ENCODE measurements around the gene F12.

The F12 gene

GRCh38 chr5:177362610-177363507 lies 46.5 kb downstream of the F12 start:
- TF ChIP-seq GATA2 (IDR thresholded peaks at IDR 0.05; ENCODE audit: low read depth, low read length) (no peak), GATA3 (IDR thresholded peaks at IDR 0.05; ENCODE audit: low read depth, low read length) (no peak)

GRCh38 chr5:177362292-177362609 lies 47.1 kb downstream of the F12 start:
- no peak for TF ChIP-seq GATA2 (IDR thresholded peaks at IDR 0.05; ENCODE audit: low read depth, low read length)
- no peak for TF ChIP-seq GATA3 (IDR thresholded peaks at IDR 0.05; ENCODE audit: low read depth, low read length)

DNA sequence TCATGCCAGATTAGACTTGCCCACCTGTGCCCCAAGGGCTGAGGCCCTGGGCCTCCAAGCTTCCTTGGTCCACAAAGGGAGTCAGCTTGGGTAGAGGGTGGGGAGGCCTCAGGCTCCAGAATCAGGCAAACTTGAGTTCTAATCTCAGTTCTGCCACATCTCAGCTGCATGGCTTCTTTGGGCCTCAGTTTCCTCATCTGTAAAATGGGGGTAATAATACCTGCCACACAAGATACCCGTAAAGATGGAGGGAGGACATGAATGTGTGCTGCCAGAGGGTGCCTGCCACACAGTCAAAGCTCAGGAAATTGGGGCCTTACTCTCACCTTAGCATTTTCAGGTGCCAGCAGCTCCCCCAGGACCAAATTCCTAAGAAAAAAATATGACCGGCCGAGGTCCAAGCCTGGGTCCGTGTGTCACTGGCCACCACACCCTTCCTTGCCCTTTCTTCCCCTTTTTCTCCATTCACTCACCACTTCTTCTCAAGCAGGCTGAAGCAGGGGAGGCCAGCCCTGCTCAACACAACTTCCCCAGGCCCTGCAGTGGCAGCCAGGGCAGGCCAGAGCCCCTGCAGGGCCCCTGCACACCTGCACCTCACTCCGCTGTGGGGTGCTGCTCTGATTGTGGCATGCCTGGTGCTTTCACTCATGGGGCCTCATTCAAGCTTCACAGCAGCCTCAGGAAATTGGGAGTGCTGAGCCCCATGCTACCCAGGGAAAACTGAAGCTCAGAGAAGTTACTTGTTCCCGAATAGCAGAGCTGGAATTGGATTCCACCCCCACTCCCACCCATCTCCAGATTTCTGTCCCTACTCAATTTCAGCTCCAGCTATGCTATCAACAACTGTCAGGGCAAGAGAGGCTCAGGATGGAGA lies 47.7 kb downstream of the F12 start:
- no peak for TF ChIP-seq GATA2 (IDR thresholded peaks at IDR 0.05; ENCODE audit: low read depth, low read length)
- TF ChIP-seq GATA3 (IDR thresholded peaks at IDR 0.05; ENCODE audit: low read depth, low read length): no peak

DNA sequence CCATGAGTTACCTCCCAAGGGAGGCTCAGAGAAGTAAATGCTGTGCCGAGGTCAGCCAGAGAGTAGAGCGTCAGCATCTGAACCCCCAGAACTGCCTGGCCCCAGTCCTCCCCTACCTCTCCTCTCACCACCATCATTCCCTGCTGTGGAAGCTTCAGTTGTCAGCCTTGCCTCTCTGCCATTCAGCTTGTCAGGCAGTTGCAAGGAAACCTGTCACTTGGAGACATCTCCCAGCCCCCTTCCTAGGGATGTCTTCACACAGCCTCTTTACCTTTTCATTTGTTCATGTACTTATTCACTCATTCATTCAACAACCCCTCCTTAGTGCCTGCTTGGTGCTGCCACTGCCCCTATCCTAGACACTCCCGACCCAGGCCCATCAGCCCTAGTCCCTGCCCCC lies 49.5 kb downstream of the F12 start:
- TF ChIP-seq GATA2 (IDR thresholded peaks at IDR 0.05; ENCODE audit: low read depth, low read length): no peak
- TF ChIP-seq GATA3 (IDR thresholded peaks at IDR 0.05; ENCODE audit: low read depth, low read length): no peak

DNA sequence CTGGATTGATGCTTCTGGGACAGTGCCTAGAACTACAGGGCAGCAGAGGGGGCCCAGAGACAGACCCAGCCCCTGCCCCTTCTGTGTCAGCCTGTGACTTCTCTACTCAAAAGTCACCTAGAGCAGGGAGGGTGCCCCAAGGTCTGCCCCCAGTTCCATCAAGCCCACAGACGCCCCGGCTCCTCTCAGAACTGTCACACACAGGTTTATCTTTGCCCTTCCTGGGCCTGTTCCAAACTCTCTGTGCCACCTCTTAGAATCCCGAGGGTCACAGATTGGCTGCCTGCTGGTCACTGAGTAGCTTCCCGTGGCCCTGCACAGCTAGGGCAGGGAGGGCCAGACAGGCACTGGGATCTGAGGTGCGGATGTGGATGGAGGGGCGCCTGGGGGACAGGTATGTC lies 49.9 kb downstream of the F12 start:
- TF ChIP-seq GATA2 (IDR thresholded peaks at IDR 0.05; ENCODE audit: low read depth, low read length) (no peak), GATA3 (IDR thresholded peaks at IDR 0.05; ENCODE audit: low read depth, low read length) (no peak)

GRCh38 chr5:177358370-177358819 lies 51.0 kb downstream of the F12 start:
- no peak for TF ChIP-seq GATA3 (IDR thresholded peaks at IDR 0.05; ENCODE audit: low read depth, low read length)
- TF ChIP-seq GATA2 (IDR thresholded peaks at IDR 0.05; ENCODE audit: low read depth, low read length): no peak

GRCh38 chr5:177357459-177358351 lies 51.7 kb downstream of the F12 start, which contains the start of gene RGS14:
Gene RGS14 (plus strand): TSS chr5:177357924. CDS start chr5:177358025, 101 bp downstream.
- no peak for TF ChIP-seq GATA3 (IDR thresholded peaks at IDR 0.05; ENCODE audit: low read depth, low read length)
- no peak for TF ChIP-seq GATA2 (IDR thresholded peaks at IDR 0.05; ENCODE audit: low read depth, low read length)

- TF ChIP-seq GATA3 (IDR thresholded peaks at IDR 0.05; ENCODE audit: low read depth, low read length) (no peak), GATA2 (IDR thresholded peaks at IDR 0.05; ENCODE audit: low read depth, low read length) (no peak)
Observed at GRCh38 chr5:177357146-177357458, 52.3 kb downstream of the F12 start.

DNA sequence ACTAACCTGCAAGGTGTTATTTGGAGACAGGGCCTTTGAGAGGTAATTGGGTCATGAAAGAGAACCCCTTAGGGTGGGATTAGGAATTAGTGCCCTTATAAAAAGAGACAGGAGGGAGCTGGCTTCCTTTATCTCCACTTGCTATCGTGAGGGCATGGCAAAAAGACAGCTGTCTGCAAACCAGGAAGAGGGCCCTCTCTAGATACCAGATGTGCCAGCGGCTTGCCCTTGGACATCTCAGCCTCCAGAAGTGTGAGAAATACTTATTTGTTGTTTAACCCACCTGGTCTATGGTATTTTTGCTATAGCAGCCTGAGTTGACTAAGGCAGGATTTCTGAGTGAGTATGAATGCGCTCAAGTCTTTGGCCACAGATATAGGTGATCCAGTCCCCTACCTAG lies 52.6 kb downstream of the F12 start:
- TF ChIP-seq GATA3 (IDR thresholded peaks at IDR 0.05; ENCODE audit: low read depth, low read length) (no peak), GATA2 (IDR thresholded peaks at IDR 0.05; ENCODE audit: low read depth, low read length) (no peak)

GRCh38 chr5:177355868-177356168 lies 53.5 kb downstream of the F12 start:
- TF ChIP-seq GATA2 (IDR thresholded peaks at IDR 0.05; ENCODE audit: low read depth, low read length) (no peak), GATA3 (IDR thresholded peaks at IDR 0.05; ENCODE audit: low read depth, low read length) (no peak)

DNA sequence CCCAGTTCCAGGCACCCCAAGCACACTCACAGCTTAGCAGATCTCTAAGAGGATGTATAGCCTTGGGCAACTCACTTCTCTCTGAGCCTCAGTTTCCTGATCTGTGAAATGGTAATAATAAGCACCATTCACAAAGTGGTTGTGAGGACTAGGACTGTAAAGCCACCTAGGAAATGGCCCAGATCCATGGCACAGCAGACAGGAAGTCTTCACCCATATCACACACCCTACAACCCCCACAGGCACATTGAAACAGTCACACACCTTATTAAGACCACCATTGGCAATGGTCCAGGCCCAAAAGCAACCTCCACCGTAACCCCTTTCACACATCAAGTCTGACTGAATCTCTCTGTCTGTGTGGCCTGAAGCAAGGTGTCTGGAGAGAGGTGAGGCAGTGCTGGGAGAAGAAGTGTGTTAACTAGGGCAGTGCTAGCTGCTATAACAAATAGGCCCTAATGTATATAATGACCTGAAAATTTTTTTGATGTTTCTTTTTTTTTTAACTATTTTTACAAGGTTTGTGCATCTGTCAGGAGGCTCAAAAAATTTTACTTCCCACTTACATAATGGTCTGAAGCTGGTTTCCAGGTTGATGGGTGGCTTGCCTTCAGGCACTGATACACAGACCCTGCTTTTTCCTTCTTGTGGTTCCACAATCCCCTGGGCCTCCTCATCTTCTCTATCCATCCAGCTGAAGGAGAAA lies 54.0 kb downstream of the F12 start:
- TF ChIP-seq GATA2 (IDR thresholded peaks at IDR 0.05; ENCODE audit: low read depth, low read length) (no peak), GATA3 (IDR thresholded peaks at IDR 0.05; ENCODE audit: low read depth, low read length) (no peak)

GRCh38 chr5:177354711-177355110 lies 54.7 kb downstream of the F12 start:
- TF ChIP-seq GATA2 (IDR thresholded peaks at IDR 0.05; ENCODE audit: low read depth, low read length) (no peak), GATA3 (IDR thresholded peaks at IDR 0.05; ENCODE audit: low read depth, low read length) (no peak)

DNA sequence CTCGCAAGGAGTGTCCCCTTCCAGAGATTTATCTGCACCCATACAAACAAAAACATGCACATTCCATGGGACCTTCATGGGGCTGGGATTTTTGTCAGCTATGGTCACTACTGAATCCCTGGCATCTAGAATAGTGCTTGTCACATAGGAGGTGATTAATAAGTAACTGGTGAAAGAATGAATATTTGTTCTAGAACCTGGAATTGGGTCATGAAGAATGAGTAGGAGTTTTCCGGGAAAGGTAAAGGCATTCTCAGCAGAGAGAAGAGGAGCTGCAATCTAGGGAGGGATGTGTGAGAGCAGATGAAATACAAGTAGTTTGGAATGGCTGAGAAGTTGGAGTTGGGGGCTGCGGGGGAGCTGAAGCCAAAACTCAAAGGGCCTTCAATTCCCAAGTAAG lies 55.1 kb downstream of the F12 start:
- TF ChIP-seq GATA3 (IDR thresholded peaks at IDR 0.05; ENCODE audit: low read depth, low read length): no peak
- no peak for TF ChIP-seq GATA2 (IDR thresholded peaks at IDR 0.05; ENCODE audit: low read depth, low read length)
